GM18508 (cell line): ENCODE results near the gene MYB.

Experiments
- ATAC-seq: cut with Tn5 transposase; IDR thresholded peaks from one replicate; pipeline ENCODE4 v1.9.1; 2021; ENCODE audit warnings: moderate number of reproducible peaks; ENCODE audit not compliant: insufficient read depth, unreplicated experiment

MYB gene

GRCh38 chr6:135185483-135185882, 4.4 kb downstream of the MYB start:
- no peak for ATAC-seq

- ATAC-seq = no peak
Observed at GRCh38 chr6:135186255-135186654, 5.1 kb downstream of the MYB start.

DNA sequence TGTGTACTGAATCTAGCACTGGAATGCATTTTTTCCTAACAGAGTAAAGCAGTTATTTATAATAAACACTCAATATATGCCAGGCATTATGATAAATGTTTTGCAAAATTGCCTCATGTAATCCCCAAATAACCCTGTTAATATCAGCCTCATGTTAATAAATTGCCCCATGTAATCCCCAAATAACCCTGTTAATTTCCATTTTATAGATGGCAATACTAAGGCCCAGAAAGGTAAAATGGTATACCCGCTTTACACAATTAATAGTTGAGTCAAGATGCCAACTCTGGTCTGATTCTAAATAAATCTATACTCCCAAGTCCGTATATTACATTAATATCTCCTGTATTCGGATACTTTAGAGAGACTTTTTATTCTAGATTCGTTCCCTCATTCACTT, 6.3 kb downstream of the MYB start:
- ATAC-seq = no peak

DNA sequence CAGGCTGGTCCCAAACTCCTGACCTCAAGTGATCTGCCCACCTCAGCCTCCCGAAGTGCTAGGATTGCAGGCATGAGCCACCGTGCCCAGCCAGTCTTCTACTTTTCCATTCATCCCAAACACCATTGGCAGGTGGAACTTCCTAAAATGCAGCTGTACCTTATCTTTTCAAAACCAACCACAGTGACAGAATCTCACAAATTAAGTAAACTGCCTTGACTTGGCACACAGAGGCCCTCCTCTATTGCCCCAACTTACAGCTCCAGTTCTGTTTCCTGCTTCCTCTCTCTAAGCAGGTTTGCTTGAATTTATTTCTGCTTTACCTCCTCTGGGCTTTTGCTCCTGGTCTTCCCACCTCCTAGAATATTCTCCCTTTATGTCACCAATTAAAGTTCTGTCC, 7.6 kb downstream of the MYB start:
- no peak for ATAC-seq

DNA sequence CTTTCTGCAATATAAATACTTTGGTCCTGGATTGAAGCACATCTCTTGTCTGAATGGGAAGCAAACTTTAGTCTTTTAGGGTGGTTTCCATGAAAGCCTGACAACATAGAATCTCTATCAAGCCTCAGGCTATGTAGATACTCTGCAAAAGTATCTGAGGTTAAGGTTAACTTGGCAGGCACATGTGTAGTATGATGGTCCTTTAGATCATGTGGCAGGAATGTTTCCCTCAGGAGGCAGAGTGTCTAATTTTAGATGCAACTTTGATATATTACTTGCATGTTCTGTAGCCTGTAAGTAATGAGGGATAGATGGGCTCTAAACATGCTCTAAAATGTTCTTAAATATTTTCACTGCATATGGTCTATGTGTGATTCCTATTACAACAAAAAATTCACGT, 8.2 kb downstream of the MYB start:
- no peak for ATAC-seq

GRCh38 chr6:135191508-135192255, 10.6 kb downstream of the MYB start:
- no peak for ATAC-seq

DNA sequence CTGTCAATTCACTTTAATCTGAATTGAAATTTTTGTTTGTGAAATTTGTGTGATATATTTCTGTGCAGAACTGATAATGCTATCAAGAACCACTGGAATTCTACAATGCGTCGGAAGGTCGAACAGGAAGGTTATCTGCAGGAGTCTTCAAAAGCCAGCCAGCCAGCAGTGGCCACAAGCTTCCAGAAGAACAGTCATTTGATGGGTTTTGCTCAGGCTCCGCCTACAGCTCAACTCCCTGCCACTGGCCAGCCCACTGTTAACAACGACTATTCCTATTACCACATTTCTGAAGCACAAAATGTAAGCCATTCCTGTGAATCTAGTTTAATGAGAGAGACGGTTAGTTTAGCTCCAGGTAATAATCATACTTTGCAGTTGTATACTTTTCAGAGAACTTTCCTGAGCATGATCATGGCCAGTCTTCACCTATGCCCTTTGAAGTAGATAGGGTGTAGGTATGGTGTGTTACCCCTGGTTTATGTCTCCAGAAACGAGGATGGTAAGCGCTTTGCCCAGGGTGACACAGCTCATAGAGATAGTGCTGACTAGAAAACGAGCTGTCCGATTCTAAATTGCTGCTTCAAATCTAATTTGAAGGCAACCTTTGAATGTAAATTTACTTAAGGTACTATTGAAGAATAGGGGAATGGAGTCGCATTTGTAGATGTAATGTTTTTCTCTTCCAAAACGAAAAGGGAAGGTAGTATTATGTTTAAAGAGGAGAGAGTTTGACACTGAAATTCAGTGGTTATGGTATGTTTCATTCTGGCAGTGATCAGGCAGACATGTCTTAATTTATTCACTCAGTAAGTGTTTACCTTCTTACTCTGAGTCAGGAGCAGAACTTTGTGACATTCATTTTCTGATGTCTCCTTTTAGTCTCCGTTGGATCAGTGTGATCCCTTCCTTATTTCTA, 11.4 kb downstream of the MYB start:
- ATAC-seq = no peak

- no peak for ATAC-seq
Observed at GRCh38 chr6:135193221-135193620, 12.1 kb downstream of the MYB start.

DNA sequence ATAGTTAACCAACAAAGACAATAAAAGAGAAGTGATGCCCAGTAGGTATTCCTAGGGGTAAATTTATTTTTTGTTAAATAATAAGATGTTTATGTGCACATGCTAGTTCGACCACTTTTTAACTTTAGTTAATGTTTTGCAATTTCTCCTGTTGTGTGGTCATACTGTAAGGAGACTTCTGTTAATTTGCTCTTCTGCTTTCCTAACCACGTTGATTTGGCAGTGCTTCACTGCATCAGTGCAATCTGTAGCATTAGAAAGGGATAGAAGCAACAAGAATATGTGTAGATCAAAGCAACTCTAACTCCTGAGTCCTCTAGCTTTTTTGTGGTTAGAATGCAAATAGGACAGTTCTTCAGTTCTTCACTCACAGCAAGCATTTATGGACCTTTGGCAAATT, 13.9 kb downstream of the MYB start:
- no peak for ATAC-seq

DNA sequence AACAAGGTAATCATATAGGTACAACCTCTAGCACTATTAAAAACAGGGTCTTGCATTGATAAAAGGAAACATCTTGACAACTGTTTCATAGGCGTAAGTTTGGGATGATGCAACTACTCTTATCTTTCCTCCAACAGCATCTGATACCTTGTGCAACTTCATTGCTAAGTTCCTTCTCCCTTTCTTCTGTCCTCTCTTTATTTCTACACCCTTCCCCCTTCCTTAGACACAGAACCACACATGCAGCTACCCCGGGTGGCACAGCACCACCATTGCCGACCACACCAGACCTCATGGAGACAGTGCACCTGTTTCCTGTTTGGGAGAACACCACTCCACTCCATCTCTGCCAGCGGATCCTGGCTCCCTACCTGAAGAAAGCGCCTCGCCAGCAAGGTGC, 14.4 kb downstream of the MYB start:
- ATAC-seq = no peak

DNA sequence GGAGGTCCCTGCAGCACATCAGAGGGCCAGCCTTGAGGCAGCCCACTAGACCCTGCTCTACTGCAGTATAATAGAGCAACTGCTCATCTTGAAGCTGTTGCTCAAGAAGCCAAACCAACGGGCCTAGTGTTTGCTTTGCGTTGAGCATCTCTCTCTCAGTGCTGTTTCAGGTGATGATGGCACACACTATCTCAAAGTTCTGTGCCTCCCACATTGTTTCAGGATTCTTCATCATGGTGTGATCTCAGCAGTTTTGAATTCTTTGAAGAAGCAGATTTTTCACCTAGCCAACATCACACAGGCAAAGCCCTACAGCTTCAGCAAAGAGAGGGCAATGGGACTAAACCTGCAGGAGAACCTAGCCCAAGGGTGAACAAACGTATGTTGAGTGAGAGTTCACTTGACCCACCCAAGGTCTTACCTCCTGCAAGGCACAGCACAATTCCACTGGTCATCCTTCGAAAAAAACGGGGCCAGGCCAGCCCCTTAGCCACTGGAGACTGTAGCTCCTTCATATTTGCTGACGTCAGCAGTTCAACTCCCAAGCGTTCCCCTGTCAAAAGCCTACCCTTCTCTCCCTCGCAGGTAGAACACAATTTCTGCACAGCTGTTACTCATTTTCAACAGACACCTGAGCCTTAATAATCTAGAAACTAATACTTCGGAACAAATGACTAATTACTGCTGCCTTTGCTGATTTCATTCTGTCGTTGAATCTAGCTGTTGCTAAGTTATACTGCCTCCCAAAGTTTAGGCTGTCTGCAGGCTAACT, 15.8 kb downstream of the MYB start:
- no peak for ATAC-seq

GRCh38 chr6:135202836-135203235, 21.7 kb downstream of the MYB start:
- no peak for ATAC-seq

DNA sequence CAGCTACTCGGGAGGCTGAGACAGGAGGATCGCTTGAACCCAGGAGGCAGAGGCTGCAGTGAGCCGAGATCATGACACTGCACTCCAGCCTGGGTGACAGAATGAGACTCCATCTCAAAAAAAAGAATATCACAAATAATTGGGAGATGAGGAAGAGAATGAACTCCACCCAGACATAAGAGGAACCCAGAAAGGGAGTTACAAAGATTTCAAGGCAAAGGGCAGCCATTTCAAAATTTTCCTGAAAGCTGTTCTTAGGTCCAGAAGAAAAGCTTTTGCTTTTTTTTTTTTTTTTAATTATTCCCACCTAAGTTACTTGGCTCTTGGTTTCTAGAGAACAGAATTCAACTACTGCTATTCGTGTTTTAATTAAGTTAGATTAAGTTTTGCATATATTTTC, 23.8 kb downstream of the MYB start:
- no peak for ATAC-seq

DNA sequence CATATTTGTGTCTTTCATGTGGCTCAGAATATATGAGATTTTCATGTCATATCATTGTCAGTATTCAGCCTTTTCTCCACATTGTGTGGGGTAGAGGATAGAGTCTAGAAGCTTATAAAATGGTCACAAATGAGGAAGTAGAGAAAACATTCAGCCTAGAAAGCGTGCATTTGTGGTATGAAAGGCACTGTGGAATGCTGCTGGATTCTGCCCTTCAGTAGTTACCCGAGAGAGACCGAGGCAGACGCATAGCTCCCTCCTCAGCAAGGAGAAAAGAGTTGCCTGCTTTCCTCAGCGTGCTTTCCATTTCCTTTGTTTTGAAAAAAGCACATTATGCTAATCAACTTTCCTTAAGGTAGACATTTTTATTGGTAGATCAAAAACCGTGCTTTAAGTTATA, 28.7 kb downstream of the MYB start:
- ATAC-seq = no peak

GRCh38 chr6:135210632-135211305, 29.7 kb downstream of the MYB start:
- ATAC-seq = no peak

DNA sequence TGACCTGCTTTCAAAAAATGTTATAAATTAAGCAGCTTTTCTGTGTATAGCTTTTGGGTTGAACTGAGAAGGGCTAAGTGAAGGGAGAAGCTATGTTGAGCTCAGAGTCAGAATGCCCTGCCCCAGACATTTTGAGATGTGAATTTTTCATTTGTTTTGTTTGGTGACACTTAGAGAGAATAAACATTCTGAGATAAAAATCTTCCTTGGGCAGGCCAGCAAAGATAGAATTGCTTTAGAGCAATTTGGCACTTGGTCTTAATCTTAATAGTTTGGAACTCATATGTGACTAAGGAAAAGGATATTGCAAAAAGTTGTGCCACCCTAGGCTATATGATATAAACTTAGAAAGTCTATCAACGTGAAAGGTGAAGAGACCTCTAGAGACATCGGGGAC, 30.2 kb downstream of the MYB start:
- no peak for ATAC-seq

GRCh38 chr6:135212020-135212806, 31.1 kb downstream of the MYB start:
- ATAC-seq = no peak

DNA sequence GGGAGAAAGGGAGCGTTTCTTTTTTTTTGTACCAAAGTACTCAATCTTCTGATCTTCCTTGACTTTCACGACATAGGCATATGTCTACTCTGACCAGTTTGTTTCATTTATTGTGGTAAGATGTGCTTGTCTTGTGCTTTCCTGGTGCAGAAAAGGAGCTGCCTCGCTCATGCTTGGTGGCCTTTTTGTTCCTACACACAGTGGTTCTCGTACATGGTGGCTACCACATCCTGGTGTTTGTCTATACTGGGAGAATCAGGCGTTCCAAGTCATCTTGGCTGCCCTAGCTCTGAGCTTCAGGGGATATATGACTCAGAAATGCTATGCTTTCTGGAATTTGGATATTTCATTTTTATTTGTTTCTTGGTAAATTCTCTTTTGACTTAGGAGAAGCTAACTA, 31.8 kb downstream of the MYB start:
- ATAC-seq = no peak

- ATAC-seq = no peak
Observed at GRCh38 chr6:135213616-135214015, 32.5 kb downstream of the MYB start.

GRCh38 chr6:135215160-135215559, 34.1 kb downstream of the MYB start:
- no peak for ATAC-seq
